Endothelial cell of umbilical vein (primary cell): Measurements from ENCODE around the gene PUS1. TPM values are rescaled to one million over a fixed set of nuclear protein-coding genes. Genes with fewer than 3 reads are reported as not detected.

Experiments used
- BruUV-seq: library from RNA; stranded (reverse); fragments of 400-500 nt; replicated peaks from 2 replicates; lab custom pipeline; 2021; lab: Mats Ljungman, UMichigan
- CTCF ChIA-PET: fragments of 300-600, 350-600 bp; sonication (Branson Sonifier 250); formaldehyde crosslinking; loops from one replicate; lab custom pipeline; 2021; ENCODE audit warnings: antibody characterized with exemption, inconsistent platforms; lab: Charles Lee
- POLR2A ChIA-PET: fragments of 300-600, 350-600 bp; sonication (Branson Sonifier 250); formaldehyde crosslinking; loops from one replicate; lab custom pipeline; 2021; ENCODE audit warnings: antibody characterized with exemption, inconsistent platforms; lab: Charles Lee
- DNase-seq: peaks from one replicate; pipeline ENCODE4 v3.0.0-alpha.2; 2011; ENCODE audit warnings: low read depth, low spot score
- FAIRE-seq: peaks from 2 replicates; lab custom pipeline; 2011; peaks lifted over from hg19 to GRCh38; lab: Jason Lieb, UNC
- H2AFZ ChIP-seq: 2 replicates; pipeline ENCODE4 v1.6.0; 2012; ENCODE audit warnings: low read depth, low read length, control low read depth, inconsistent platforms
- H3K27ac ChIP-seq: 2 replicates; pipeline ENCODE4 v1.5.1; 2011; ENCODE audit warnings: low read depth, mild to moderate bottlenecking, control low read depth, low read length, moderate library complexity; ENCODE audit not compliant: insufficient read depth
- H3K27me3 ChIP-seq, 2 experiments: 2 replicates each; pipeline versions ENCODE4 v1.6.0 to v1.6.1; 2011; ENCODE audit warnings: low read length in 2 of 2, mixed read lengths in 1 of 2; ENCODE audit not compliant: control insufficient read depth in 2 of 2, insufficient read depth in 2 of 2
- H3K36me3 ChIP-seq, 2 experiments: 2 replicates in 1 of 2; 3 replicates in 1 of 2; pipeline ENCODE4 v1.5.1; 2011; ENCODE audit warnings: low read length in 2 of 2, mild to moderate bottlenecking in 1 of 2, moderate library complexity in 1 of 2; ENCODE audit not compliant: control insufficient read depth in 2 of 2, insufficient read depth in 2 of 2; ENCODE audit errors: extremely low read depth in 1 of 2
- H3K4me1 ChIP-seq: 3 replicates; pipeline ENCODE4 v1.5.1; 2011; ENCODE audit warnings: mild to moderate bottlenecking, low read length; ENCODE audit not compliant: control insufficient read depth, insufficient read depth; ENCODE audit errors: extremely low read depth
- H3K4me2 ChIP-seq: 2 replicates; pipeline ENCODE4 v1.6.1; 2011; ENCODE audit warnings: low read length, control low read depth, mixed read lengths; ENCODE audit not compliant: insufficient read depth
- H3K4me3 ChIP-seq, 3 experiments: fragments of 200-600 bp in 1 of 3; sonication (generic), shearing (Covaris generic) in 1 of 3; replicated peaks in 1 of 3; 2 replicates each; pipeline ENCODE4 v1.5.1; 2011 to 2016; ENCODE audit warnings: control low read depth in 3 of 3, low read length in 3 of 3, mild to moderate bottlenecking in 2 of 3, inconsistent platforms in 1 of 3, low read depth in 1 of 3, moderate library complexity in 1 of 3; ENCODE audit not compliant: insufficient read depth in 1 of 3
- H3K79me2 ChIP-seq: 2 replicates; pipeline ENCODE4 v1.6.0; 2012; ENCODE audit warnings: low read length, inconsistent platforms; ENCODE audit not compliant: control insufficient read depth, insufficient read depth
- H3K9ac ChIP-seq: replicated peaks from 2 replicates; pipeline ENCODE3; 2011; ENCODE audit warnings: low read length, control low read depth; ENCODE audit not compliant: insufficient read depth; ENCODE audit errors: extremely low read depth
- H3K9me1 ChIP-seq: replicated peaks from 3 replicates; pipeline ENCODE4 v1.6.0; 2011; ENCODE audit warnings: mild to moderate bottlenecking, low read length; ENCODE audit not compliant: control insufficient read depth, insufficient read depth; ENCODE audit errors: extremely low read depth
- H3K9me3 ChIP-seq: replicated peaks from 2 replicates; pipeline ENCODE4 v1.5.1; 2012; ENCODE audit warnings: low read length, inconsistent platforms; ENCODE audit not compliant: control insufficient read depth, insufficient read depth
- H4K20me1 ChIP-seq: replicated peaks from 2 replicates; pipeline ENCODE3; 2011; ENCODE audit warnings: mild to moderate bottlenecking, low read length; ENCODE audit not compliant: control insufficient read depth, insufficient read depth; ENCODE audit errors: extremely low read depth
- CTCF ChIP-seq, 2 donors: IDR thresholded peaks; 1 replicate in 1 of 2; 2 replicates in 1 of 2; pipeline ENCODE4 v1.5.1; 2011; ENCODE audit warnings: low read length in 2 of 2, mild to moderate bottlenecking in 2 of 2, moderate library complexity in 2 of 2, control low read depth in 1 of 2, inconsistent platforms in 1 of 2, low read depth in 1 of 2; ENCODE audit not compliant: insufficient read depth in 1 of 2; ENCODE audit errors: extremely low read depth in 1 of 2
- EZH2 ChIP-seq: IDR thresholded peaks from 2 replicates; pipeline ENCODE4 v1.6.1; 2012; ENCODE audit warnings: borderline replicate concordance, low read depth, mild to moderate bottlenecking, moderate library complexity, low read length, inconsistent platforms; ENCODE audit not compliant: severe bottlenecking
- FOS ChIP-seq: IDR thresholded peaks from 2 replicates; pipeline ENCODE4 v1.6.1; 2011; ENCODE audit warnings: mild to moderate bottlenecking, low read length, moderate library complexity, borderline replicate concordance; ENCODE audit not compliant: insufficient read depth
- GATA2 ChIP-seq: IDR thresholded peaks from 2 replicates; pipeline ENCODE4 v1.7.0; 2011; ENCODE audit warnings: low read depth, mild to moderate bottlenecking, moderate library complexity, mixed read lengths, low read length; ENCODE audit not compliant: insufficient read length, insufficient read depth
- JUN ChIP-seq: IDR thresholded peaks from 2 replicates; pipeline ENCODE4 v1.6.1; 2011; ENCODE audit warnings: borderline replicate concordance, low read depth; ENCODE audit not compliant: insufficient read length, insufficient read depth
- MAX ChIP-seq: IDR thresholded peaks from 2 replicates; pipeline ENCODE4 v1.6.1; 2011; ENCODE audit not compliant: insufficient read depth, insufficient read length
- MYC ChIP-seq: IDR thresholded peaks from one replicate; pipeline ENCODE4 v1.6.1; 2011; ENCODE audit warnings: mild to moderate bottlenecking, low read depth, low read length
- POLR2A ChIP-seq: IDR thresholded peaks from 2 replicates; pipeline ENCODE4 v1.6.1; 2012; ENCODE audit warnings: low read depth, mild to moderate bottlenecking, control low read depth, low read length
- POLR2AphosphoS5 ChIP-seq: IDR thresholded peaks from 2 replicates; pipeline ENCODE4 v1.6.1; 2012; ENCODE audit warnings: low read depth, mild to moderate bottlenecking, control low read depth, low read length, moderate library complexity; ENCODE audit not compliant: insufficient read depth
- dilution Hi-C: fragments of 300-500 bp; cut with MboI; formaldehyde crosslinking; loops from one replicate; pipeline ENCODE4 v1.15.0; 2019; ENCODE audit warnings: low sequenced_read_pairs; ENCODE audit not compliant: extremely low pct_ligation_motif_present
- intact Hi-C: fragments of 100-400 bp; cut with micrococcal nuclease; formaldehyde crosslinking; loops from one replicate; pipeline ENCODE4 v1.10.0; 2022
- polyA plus RNA-seq, 4 experiments: library from polyadenylated mRNA; depleted of rRNA in 3 of 4; stranded (reverse) in 3 of 4; unstranded in 1 of 4; fragments of >200 nt; gene quantifications; 2 replicates each; pipeline versions ENCODE4 v1.2.1 to v1.2.3, GENCODE V29; 2011 to 2012; ENCODE audit warnings: missing spikeins in 1 of 4
- total RNA-seq: library from RNA; stranded (reverse); gene quantifications from 2 replicates; pipeline ENCODE4 v1.2.3, GENCODE V29; 2021

PUS1 gene
- total and polyA plus RNA-seq, 2 donors (not counting 3 experiments of a cell fraction or from before 2014, with no cell fraction given) = 33.9 to 52.2 TPM

GRCh38 chr12:131981388-131981787 is 52.3 kb downstream of the PUS1 start:
- Histone ChIP-seq H2AFZ (no peak overlapping the region), H3K9me1 (no peaks in the 10 kb centered on the region), H3K9ac (no peak overlapping the region), H3K79me2 (peaks cover 12% of the 10 kb centered on the region), H3K4me3 (no peak overlapping the region), H3K4me1 (no peaks in the 10 kb centered on the region), H3K27me3 (no peaks in the 10 kb centered on the region), H4K20me1 (no peaks in the 10 kb centered on the region), H3K36me3 (peaks cover 9 to 19% of the 10 kb centered on the region in 2 experiments), H3K4me2 (no peak overlapping the region), H3K27ac (no peak overlapping the region), H3K9me3 (no peaks in the 10 kb centered on the region)
- dilution Hi-C loops (no loop called here), intact Hi-C loops (no loop called here)
- CTCF ChIA-PET = no interaction called here
- POLR2A ChIA-PET = no interaction called here
- TF ChIP-seq EZH2 (no peak), POLR2A (no peak), GATA2 (no peak), POLR2AphosphoS5 (no peak), JUN (no peak), FOS (no peak), MAX (no peak), MYC (no peak), CTCF (IDR thresholded peaks at IDR 0.05; ENCODE audit: extremely low read depth in 1 of 2, insufficient read depth in 1 of 2, low read depth in 1 of 2, low read length in 2 of 2) (no peak)
- FAIRE-seq (no peak), DNase-seq (no peak)
- TSS peak; percentile 14 for BruUV-seq
